HCT116 (cell line): ENCODE results near the gene ITGAV.

Source experiments
- CTCF ChIP-seq, 3 experiments: fragments of 200-600 bp in 1 of 3; sonication (generic) in 1 of 3; IDR thresholded peaks in 2 of 3; conservative IDR thresholded peaks in 1 of 3; 2 replicates each; pipeline ENCODE4 v1.5.1; 2012 to 2017; ENCODE audit warnings: low read depth in 2 of 3, low read length in 2 of 3, antibody characterized with exemption in 1 of 3, borderline replicate concordance in 1 of 3, control low read depth in 1 of 3, mild to moderate bottlenecking in 1 of 3, mixed read lengths in 1 of 3, mixed run types in 1 of 3, moderate library complexity in 1 of 3; ENCODE audit not compliant: insufficient read depth in 1 of 3
- EZH2phosphoT487 ChIP-seq: fragments of 200-600 bp; IDR thresholded peaks from 2 replicates; pipeline ENCODE4 v1.6.1; 2018; ENCODE audit warnings: antibody characterized with exemption, borderline replicate concordance

DNA sequence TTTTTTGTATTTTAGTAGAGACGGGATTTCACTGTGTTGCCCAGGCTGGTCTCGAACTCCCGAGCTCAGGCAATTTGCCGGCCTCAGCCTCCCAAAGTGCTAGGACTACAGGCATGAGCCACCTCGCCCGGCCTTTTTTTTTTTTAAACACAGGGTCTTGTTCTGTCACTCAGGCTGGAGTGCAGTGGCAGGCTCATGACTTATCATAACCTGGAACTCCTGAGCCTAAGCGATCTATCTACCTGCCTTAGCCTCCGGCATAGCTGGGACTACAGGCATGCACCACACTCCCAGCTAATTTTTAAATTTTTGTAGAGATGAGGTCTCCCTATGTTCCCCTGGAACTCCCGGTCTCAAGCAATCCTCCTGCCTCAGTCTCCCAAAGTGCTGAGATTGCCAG lies 1.4 kb upstream of the ITGAV start:
- TF ChIP-seq EZH2phosphoT487 (no peak), CTCF (IDR thresholded peaks at IDR 0.05 in 2 of 3, conservative IDR thresholded peaks at IDR 0.05 in 1 of 3; ENCODE audit: borderline replicate concordance in 1 of 3, insufficient read depth in 1 of 3, low read depth in 2 of 3, low read length in 2 of 3) (no peak)
